NCI-H1092 treated with DMSO at 0.1 percent for 48 hours (cell line): ENCODE data around the gene ZXDC.

Source experiments
- DNase-seq: peaks from one replicate; lab custom pipeline; 2025; lab: John Stamatoyannopoulos, UW

The ZXDC gene

GRCh38 chr3:126488886-126489569 is 13.3 kb upstream of the ZXDC start:
- DNase-seq = no peak

- no peak for DNase-seq
Observed at GRCh38 chr3:126488185-126488584, 12.5 kb upstream of the ZXDC start.

- DNase-seq = no peak
Observed at GRCh38 chr3:126487151-126487771, 11.6 kb upstream of the ZXDC start.

- DNase-seq = no peak
Observed at GRCh38 chr3:126486360-126486847, 10.7 kb upstream of the ZXDC start.

GRCh38 chr3:126485956-126486355 is 10.3 kb upstream of the ZXDC start:
- DNase-seq = no peak

- DNase-seq = no peak
Observed at GRCh38 chr3:126485176-126485897, 9.6 kb upstream of the ZXDC start.

GRCh38 chr3:126484662-126485061 is 9.0 kb upstream of the ZXDC start:
- DNase-seq = no peak

- no peak for DNase-seq
Observed at GRCh38 chr3:126484148-126484547, 8.5 kb upstream of the ZXDC start.

GRCh38 chr3:126483321-126483761 is 7.7 kb upstream of the ZXDC start:
- no peak for DNase-seq

- no peak for DNase-seq
Observed at GRCh38 chr3:126482503-126483255, 7.0 kb upstream of the ZXDC start.

GRCh38 chr3:126481808-126482502 is 6.3 kb upstream of the ZXDC start:
- no peak for DNase-seq

GRCh38 chr3:126480861-126481260 is 5.2 kb upstream of the ZXDC start:
- no peak for DNase-seq

- DNase-seq = no peak
Observed at GRCh38 chr3:126480206-126480605, 4.5 kb upstream of the ZXDC start.

- DNase-seq = no peak
Observed at GRCh38 chr3:126479642-126480041, 4.0 kb upstream of the ZXDC start.

- no peak for DNase-seq
Observed at GRCh38 chr3:126478581-126479310, 3.1 kb upstream of the ZXDC start.

GRCh38 chr3:126477061-126477380 is 1.3 kb upstream of the ZXDC start:
- no peak for DNase-seq

GRCh38 chr3:126476166-126477060 is 722 bp upstream of the ZXDC start:
- peak; percentile 71 for DNase-seq

- peak; percentile 23 for DNase-seq
Observed at GRCh38 chr3:126474498-126475412, 936 bp downstream of the ZXDC start.
